Effector memory CD4-positive, alpha-beta T cell (primary cell): ENCODE results near the gene CCDC28B.

Experiments
- DNase-seq, 3 donors: peaks; one replicate each; pipeline ENCODE4 v3.0.0-alpha.2; 2020
- H3K27ac ChIP-seq: 2 replicates; pipeline ENCODE4 v1.7.0; 2013; ENCODE audit warnings: mild to moderate bottlenecking, low read length, moderate library complexity; ENCODE audit not compliant: insufficient read depth, poor library complexity, severe bottlenecking
- H3K27me3 ChIP-seq: replicated peaks from 2 replicates; pipeline ENCODE4 v1.7.0; 2013; ENCODE audit warnings: mild to moderate bottlenecking, low read length; ENCODE audit not compliant: insufficient read depth, control insufficient read depth, poor library complexity, severe bottlenecking
- H3K36me3 ChIP-seq: 2 replicates; pipeline ENCODE4 v1.7.0; 2013; ENCODE audit warnings: mild to moderate bottlenecking, low read length, moderate library complexity; ENCODE audit not compliant: control insufficient read depth, insufficient read depth
- H3K4me1 ChIP-seq: 2 replicates; pipeline ENCODE4 v1.7.0; 2013; ENCODE audit warnings: low read length, mild to moderate bottlenecking; ENCODE audit not compliant: control insufficient read depth, insufficient read depth, poor library complexity, severe bottlenecking
- H3K4me3 ChIP-seq: 2 replicates; pipeline ENCODE4 v1.7.0; 2013; ENCODE audit warnings: low read length, low read depth, mild to moderate bottlenecking; ENCODE audit not compliant: insufficient read depth, poor library complexity, severe bottlenecking
- H3K9me3 ChIP-seq: 2 replicates; pipeline ENCODE4 v1.7.0; 2013; ENCODE audit warnings: mild to moderate bottlenecking, low read length, moderate library complexity; ENCODE audit not compliant: control insufficient read depth

The CCDC28B gene

GRCh38 chr1:32239337-32239736, 38.9 kb downstream of the CCDC28B start:
- no peak for DNase-seq
- Histone ChIP-seq H3K9me3 (no peaks in the 10 kb centered on the region), H3K4me3 (no peak overlapping the region), H3K4me1 (peaks cover 14% of the 10 kb centered on the region), H3K27me3 (no peaks in the 10 kb centered on the region), H3K36me3 (no peaks in the 10 kb centered on the region), H3K27ac (no peak overlapping the region)

DNA sequence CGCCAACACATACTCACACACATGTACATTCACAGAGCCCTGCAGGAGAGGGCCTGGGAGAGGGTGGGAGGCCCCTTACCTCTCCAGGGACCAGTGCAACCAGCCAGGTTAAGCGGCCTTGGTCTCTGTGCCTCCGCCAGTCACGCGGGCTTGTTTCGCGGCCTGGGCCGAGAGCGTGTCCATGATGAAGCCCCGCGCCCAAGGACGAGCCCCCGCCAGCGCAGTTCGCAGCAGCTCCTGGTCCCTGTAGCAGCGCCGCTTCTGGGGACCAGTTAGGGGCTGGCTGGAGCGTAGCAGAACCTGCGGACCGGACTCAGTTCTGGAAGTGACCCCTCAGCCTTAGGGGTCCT, 39.4 kb downstream of the CCDC28B start:
- Histone ChIP-seq H3K4me3 (peak overlapping the region; percentile 80), H3K4me1 (peaks cover 14% of the 10 kb centered on the region)

DNA sequence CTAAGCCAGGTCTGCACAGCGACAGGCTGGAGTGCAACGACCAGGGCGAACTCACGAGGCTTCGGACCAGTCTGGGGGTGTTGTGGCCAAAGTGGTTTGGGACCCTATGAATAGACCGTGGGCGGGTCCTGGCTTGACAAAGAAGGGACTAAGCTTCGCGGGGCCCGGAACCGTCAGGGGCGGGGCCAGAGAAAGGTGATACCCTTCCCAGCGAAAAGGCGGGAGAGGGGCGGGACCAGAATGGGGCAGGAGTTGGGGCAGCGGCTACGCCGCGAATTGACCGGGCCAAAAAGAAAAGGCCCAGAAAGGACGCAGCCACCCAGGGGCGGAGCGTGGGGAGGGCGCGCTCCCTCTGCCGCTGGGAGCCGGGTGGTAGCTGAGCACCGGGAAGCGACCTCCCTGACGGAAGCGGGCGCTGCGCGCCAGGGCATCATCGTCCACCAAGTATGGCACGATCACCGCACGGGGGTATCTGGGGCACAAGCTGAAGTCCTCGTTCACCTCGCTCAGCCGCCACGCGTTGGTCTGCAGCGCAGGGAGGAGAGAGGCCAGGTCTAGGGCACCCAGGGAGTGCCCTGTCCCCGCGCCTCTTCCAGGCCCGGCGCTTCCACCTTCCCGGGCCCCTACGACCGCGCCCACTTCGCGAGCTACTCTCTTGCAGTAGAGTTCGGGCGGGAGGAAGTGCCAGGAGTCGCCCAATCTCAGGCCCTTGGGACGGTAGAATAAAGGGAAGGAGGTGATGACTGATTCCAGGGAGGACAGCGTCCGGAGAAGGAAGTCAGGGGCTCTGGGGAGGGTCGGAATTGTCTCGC, 40.0 kb downstream of the CCDC28B start:
- H3K4me3 ChIP-seq: peak overlapping the region; percentile 80
- peak overlapping the region; percentile 30 for H3K27ac ChIP-seq
- H3K9me3 ChIP-seq: no peaks in the 10 kb centered on the region
- peaks cover 14% of the 10 kb centered on the region for H3K4me1 ChIP-seq
- DNase-seq: peak; percentile 34 to 56 (median 46)
- H3K36me3 ChIP-seq: no peaks in the 10 kb centered on the region
- no peaks in the 10 kb centered on the region for H3K27me3 ChIP-seq

More for the DNA sequence above, 39.4 kb downstream of the CCDC28B start:
- Histone ChIP-seq H3K9me3 (no peaks in the 10 kb centered on the region), H3K36me3 (no peaks in the 10 kb centered on the region), H3K27me3 (no peaks in the 10 kb centered on the region), H3K27ac (no peak overlapping the region)
- no peak for DNase-seq

DNA sequence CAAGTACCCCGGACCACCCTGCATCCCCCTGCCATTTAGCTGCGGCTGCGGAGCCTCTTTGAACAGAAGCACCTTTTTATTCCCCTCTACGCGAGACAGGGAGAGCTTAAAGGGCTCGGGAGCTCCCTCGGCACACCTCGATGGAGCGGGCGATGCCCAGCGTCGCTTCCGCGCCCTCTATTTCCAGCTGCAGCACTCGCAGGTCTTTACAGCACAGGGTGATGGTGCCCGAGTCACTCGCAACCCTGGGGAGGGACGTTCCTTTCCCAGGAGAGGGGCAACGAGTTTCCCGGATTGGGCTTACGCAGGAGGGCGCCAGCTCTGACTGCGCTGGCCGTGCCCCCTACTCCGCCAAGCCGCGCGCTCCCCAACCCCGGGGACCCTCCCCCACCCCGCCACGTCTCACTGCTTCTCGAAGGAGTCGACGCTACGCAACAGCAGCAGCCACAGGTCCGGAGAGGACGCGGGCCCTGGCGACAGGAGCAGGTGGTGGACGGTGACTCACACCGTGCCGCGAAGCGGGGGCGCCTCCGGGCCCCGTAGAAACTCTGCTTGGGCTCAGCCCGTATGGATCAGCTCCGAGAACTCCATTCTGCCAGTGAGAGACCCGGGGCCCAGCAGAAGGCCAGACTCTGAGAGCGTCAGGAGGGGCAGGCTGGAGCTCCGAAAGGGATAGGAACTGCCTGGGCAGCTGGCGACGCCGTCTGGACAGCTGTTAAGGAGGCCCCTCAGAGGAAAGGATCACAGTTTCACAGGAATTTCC, 40.8 kb downstream of the CCDC28B start:
- DNase-seq: no peak
- peaks cover 14% of the 10 kb centered on the region for H3K4me1 ChIP-seq
- peak overlapping the region; percentile 30 for H3K27ac ChIP-seq

DNA sequence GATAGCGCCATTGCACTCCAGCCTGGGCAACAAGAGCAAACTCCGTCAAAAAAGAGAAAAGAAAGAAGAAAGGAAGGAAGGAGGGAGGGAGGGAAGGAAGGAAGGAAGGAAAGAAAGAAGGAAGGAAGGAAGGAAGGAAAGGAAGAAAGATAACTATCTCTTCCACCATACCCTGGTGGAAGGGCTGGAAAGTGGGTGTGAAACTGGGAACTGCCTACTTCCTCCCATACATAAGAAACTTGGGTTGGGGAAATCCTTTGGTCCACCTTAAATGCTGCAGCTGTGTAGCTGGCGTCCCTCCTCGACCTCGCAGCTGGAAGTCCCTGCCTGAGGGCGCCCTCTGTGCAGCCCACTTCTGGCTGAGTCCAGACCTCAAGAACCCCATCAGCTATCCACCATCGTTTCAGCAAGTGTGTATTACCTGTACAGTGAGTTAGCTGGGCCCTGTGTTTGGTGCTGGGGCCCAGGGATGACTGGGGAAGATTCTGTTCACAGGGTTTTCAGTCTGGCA, 42.0 kb downstream of the CCDC28B start:
- Histone ChIP-seq H3K36me3 (no peaks in the 10 kb centered on the region), H3K4me1 (peaks cover 20% of the 10 kb centered on the region), H3K4me3 (no peak overlapping the region), H3K27ac (no peak overlapping the region), H3K27me3 (no peaks in the 10 kb centered on the region), H3K9me3 (no peaks in the 10 kb centered on the region)
- DNase-seq: no peak

More for the DNA sequence above, 40.8 kb downstream of the CCDC28B start:
- H3K27me3 ChIP-seq: no peaks in the 10 kb centered on the region
- no peaks in the 10 kb centered on the region for H3K9me3 ChIP-seq
- H3K36me3 ChIP-seq: no peaks in the 10 kb centered on the region
- H3K4me3 ChIP-seq: peak overlapping the region; percentile 80

- DNase-seq: no peak
- H3K27me3 ChIP-seq: no peaks in the 10 kb centered on the region
- H3K27ac ChIP-seq: peak within 1 kb of the TSS; percentile 92
These were observed 46.5 kb downstream of the CCDC28B start, which contains the start of gene FAM167B for GRCh38 chr1:32246888-32247273. Gene FAM167B (plus strand): TSS chr1:32247222. CDS start chr1:32247422, 200 bp downstream.

DNA sequence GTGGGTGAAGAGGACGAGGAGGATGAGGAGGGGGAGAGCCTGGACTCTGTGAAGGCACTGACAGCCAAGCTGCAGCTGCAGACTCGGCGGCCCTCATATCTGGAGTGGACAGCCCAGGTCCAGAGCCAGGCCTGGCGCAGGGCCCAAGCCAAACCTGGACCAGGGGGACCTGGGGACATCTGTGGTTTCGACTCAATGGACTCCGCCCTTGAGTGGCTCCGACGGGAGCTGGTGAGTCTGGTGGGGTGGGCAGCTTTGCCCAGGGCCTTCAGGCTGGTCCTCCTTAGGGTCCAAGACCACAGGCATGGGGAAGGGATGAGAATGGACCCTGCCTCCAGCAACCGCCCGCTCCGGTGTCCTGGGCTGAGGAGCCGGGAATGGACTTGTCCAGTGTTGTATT, 47.1 kb downstream of the CCDC28B start:
- no peaks in the 10 kb centered on the region for H3K36me3 ChIP-seq
- H3K9me3 ChIP-seq: no peaks in the 10 kb centered on the region
- H3K4me3 ChIP-seq: no peak overlapping the region
- H3K4me1 ChIP-seq: peaks cover 41% of the 10 kb centered on the region
- H3K27me3 ChIP-seq: no peaks in the 10 kb centered on the region
- H3K27ac ChIP-seq: peak overlapping the region; percentile 92
- no peak for DNase-seq

More at GRCh38 chr1:32246888-32247273, 46.5 kb downstream of the CCDC28B start, which contains the start of gene FAM167B:
- Histone ChIP-seq H3K36me3 (no peaks in the 10 kb centered on the region), H3K4me1 (peaks cover 41% of the 10 kb centered on the region), H3K9me3 (no peaks in the 10 kb centered on the region), H3K4me3 (peak within 1 kb of the TSS; percentile 45)

- Histone ChIP-seq H3K4me3 (peak overlapping the region; percentile 45), H3K4me1 (peaks cover 42% of the 10 kb centered on the region)
- peak; percentile 48 to 74 (median 57) for DNase-seq
These were observed 47.8 kb downstream of the CCDC28B start for GRCh38 chr1:32247983-32248889.

DNA sequence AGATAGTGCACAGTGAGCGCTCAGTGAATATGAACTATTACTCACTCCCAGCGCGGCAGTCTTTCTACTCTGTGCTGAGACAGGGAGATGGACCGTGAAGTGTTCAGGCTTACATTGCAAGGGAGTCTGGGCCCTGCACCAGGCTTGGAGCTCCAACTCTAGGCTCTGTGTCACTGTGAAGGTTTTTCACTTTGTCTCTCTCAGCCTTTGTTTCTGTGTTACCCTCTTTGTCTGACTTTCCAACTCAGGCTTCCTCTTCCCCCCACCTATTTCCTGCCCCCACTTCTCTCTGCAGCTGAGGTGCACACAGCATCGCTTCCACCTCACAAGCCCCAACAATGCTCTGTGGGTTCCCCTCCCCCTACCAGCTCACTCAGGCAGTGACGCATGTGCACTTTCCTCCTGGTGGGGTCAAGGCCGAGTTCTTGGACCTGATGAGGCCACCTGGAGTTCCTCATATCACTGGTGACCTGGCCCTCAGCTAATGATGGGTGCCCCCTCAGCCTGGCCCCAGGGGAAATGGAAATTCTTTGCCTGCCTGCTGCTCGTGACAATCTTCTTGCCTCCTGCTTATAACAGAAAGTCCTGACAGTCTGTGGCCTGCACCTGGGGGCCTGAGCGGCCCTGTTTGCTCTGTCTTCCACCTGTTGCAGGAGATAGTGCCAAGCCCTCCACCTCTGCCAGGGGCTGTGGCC, 49.6 kb downstream of the CCDC28B start:
- Histone ChIP-seq H3K36me3 (no peaks in the 10 kb centered on the region), H3K4me3 (peak overlapping the region; percentile 80), H3K27ac (peak overlapping the region; percentile 92), H3K9me3 (no peaks in the 10 kb centered on the region), H3K27me3 (no peaks in the 10 kb centered on the region), H3K4me1 (peaks cover 51% of the 10 kb centered on the region)
- peak; percentile 71 to 79 (median 73) for DNase-seq

More at GRCh38 chr1:32247983-32248889, 47.8 kb downstream of the CCDC28B start:
- peak overlapping the region; percentile 92 for H3K27ac ChIP-seq
- H3K9me3 ChIP-seq: no peaks in the 10 kb centered on the region
- no peaks in the 10 kb centered on the region for H3K36me3 ChIP-seq
- H3K27me3 ChIP-seq: no peaks in the 10 kb centered on the region
